Endothelial cell of umbilical vein (primary cell): Measurements from ENCODE around the gene FMR1NB. TPM values are rescaled to one million over a fixed set of nuclear protein-coding genes. Genes with fewer than 3 reads are reported as not detected.

Source experiments
- BruUV-seq: library from RNA; stranded (reverse); fragments of 400-500 nt; replicated peaks from 2 replicates; lab custom pipeline; 2021; lab: Mats Ljungman, UMichigan
- CTCF ChIA-PET: fragments of 300-600, 350-600 bp; sonication (Branson Sonifier 250); formaldehyde crosslinking; loops from one replicate; lab custom pipeline; 2021; ENCODE audit warnings: antibody characterized with exemption, inconsistent platforms; lab: Charles Lee
- POLR2A ChIA-PET: fragments of 300-600, 350-600 bp; sonication (Branson Sonifier 250); formaldehyde crosslinking; loops from one replicate; lab custom pipeline; 2021; ENCODE audit warnings: antibody characterized with exemption, inconsistent platforms; lab: Charles Lee
- DNase-seq: peaks from one replicate; pipeline ENCODE4 v3.0.0-alpha.2; 2011; ENCODE audit warnings: low read depth, low spot score
- FAIRE-seq: peaks from 2 replicates; lab custom pipeline; 2011; peaks lifted over from hg19 to GRCh38; lab: Jason Lieb, UNC
- H2AFZ ChIP-seq: 2 replicates; pipeline ENCODE4 v1.6.0; 2012; ENCODE audit warnings: low read depth, low read length, control low read depth, inconsistent platforms
- H3K27ac ChIP-seq: 2 replicates; pipeline ENCODE4 v1.5.1; 2011; ENCODE audit warnings: low read depth, mild to moderate bottlenecking, control low read depth, low read length, moderate library complexity; ENCODE audit not compliant: insufficient read depth
- H3K27me3 ChIP-seq, 2 experiments: 2 replicates each; pipeline versions ENCODE4 v1.6.0 to v1.6.1; 2011; ENCODE audit warnings: low read length in 2 of 2, mixed read lengths in 1 of 2; ENCODE audit not compliant: control insufficient read depth in 2 of 2, insufficient read depth in 2 of 2
- H3K36me3 ChIP-seq, 2 experiments: 2 replicates in 1 of 2; 3 replicates in 1 of 2; pipeline ENCODE4 v1.5.1; 2011; ENCODE audit warnings: low read length in 2 of 2, mild to moderate bottlenecking in 1 of 2, moderate library complexity in 1 of 2; ENCODE audit not compliant: control insufficient read depth in 2 of 2, insufficient read depth in 2 of 2; ENCODE audit errors: extremely low read depth in 1 of 2
- H3K4me1 ChIP-seq: 3 replicates; pipeline ENCODE4 v1.5.1; 2011; ENCODE audit warnings: mild to moderate bottlenecking, low read length; ENCODE audit not compliant: control insufficient read depth, insufficient read depth; ENCODE audit errors: extremely low read depth
- H3K4me2 ChIP-seq: 2 replicates; pipeline ENCODE4 v1.6.1; 2011; ENCODE audit warnings: low read length, control low read depth, mixed read lengths; ENCODE audit not compliant: insufficient read depth
- H3K4me3 ChIP-seq, 3 experiments: fragments of 200-600 bp in 1 of 3; sonication (generic), shearing (Covaris generic) in 1 of 3; replicated peaks in 1 of 3; 2 replicates each; pipeline ENCODE4 v1.5.1; 2011 to 2016; ENCODE audit warnings: control low read depth in 3 of 3, low read length in 3 of 3, mild to moderate bottlenecking in 2 of 3, inconsistent platforms in 1 of 3, low read depth in 1 of 3, moderate library complexity in 1 of 3; ENCODE audit not compliant: insufficient read depth in 1 of 3
- H3K79me2 ChIP-seq: 2 replicates; pipeline ENCODE4 v1.6.0; 2012; ENCODE audit warnings: low read length, inconsistent platforms; ENCODE audit not compliant: control insufficient read depth, insufficient read depth
- H3K9ac ChIP-seq: replicated peaks from 2 replicates; pipeline ENCODE3; 2011; ENCODE audit warnings: low read length, control low read depth; ENCODE audit not compliant: insufficient read depth; ENCODE audit errors: extremely low read depth
- H3K9me1 ChIP-seq: replicated peaks from 3 replicates; pipeline ENCODE4 v1.6.0; 2011; ENCODE audit warnings: mild to moderate bottlenecking, low read length; ENCODE audit not compliant: control insufficient read depth, insufficient read depth; ENCODE audit errors: extremely low read depth
- H3K9me3 ChIP-seq: replicated peaks from 2 replicates; pipeline ENCODE4 v1.5.1; 2012; ENCODE audit warnings: low read length, inconsistent platforms; ENCODE audit not compliant: control insufficient read depth, insufficient read depth
- H4K20me1 ChIP-seq: replicated peaks from 2 replicates; pipeline ENCODE3; 2011; ENCODE audit warnings: mild to moderate bottlenecking, low read length; ENCODE audit not compliant: control insufficient read depth, insufficient read depth; ENCODE audit errors: extremely low read depth
- CTCF ChIP-seq, 2 donors: IDR thresholded peaks; 1 replicate in 1 of 2; 2 replicates in 1 of 2; pipeline ENCODE4 v1.5.1; 2011; ENCODE audit warnings: low read length in 2 of 2, mild to moderate bottlenecking in 2 of 2, moderate library complexity in 2 of 2, control low read depth in 1 of 2, inconsistent platforms in 1 of 2, low read depth in 1 of 2; ENCODE audit not compliant: insufficient read depth in 1 of 2; ENCODE audit errors: extremely low read depth in 1 of 2
- EZH2 ChIP-seq: IDR thresholded peaks from 2 replicates; pipeline ENCODE4 v1.6.1; 2012; ENCODE audit warnings: borderline replicate concordance, low read depth, mild to moderate bottlenecking, moderate library complexity, low read length, inconsistent platforms; ENCODE audit not compliant: severe bottlenecking
- GATA2 ChIP-seq: IDR thresholded peaks from 2 replicates; pipeline ENCODE4 v1.7.0; 2011; ENCODE audit warnings: low read depth, mild to moderate bottlenecking, moderate library complexity, mixed read lengths, low read length; ENCODE audit not compliant: insufficient read length, insufficient read depth
- MYC ChIP-seq: IDR thresholded peaks from one replicate; pipeline ENCODE4 v1.6.1; 2011; ENCODE audit warnings: mild to moderate bottlenecking, low read depth, low read length
- POLR2A ChIP-seq: IDR thresholded peaks from 2 replicates; pipeline ENCODE4 v1.6.1; 2012; ENCODE audit warnings: low read depth, mild to moderate bottlenecking, control low read depth, low read length
- dilution Hi-C: fragments of 300-500 bp; cut with MboI; formaldehyde crosslinking; loops from one replicate; pipeline ENCODE4 v1.15.0; 2019; ENCODE audit warnings: low sequenced_read_pairs; ENCODE audit not compliant: extremely low pct_ligation_motif_present
- intact Hi-C: fragments of 100-400 bp; cut with micrococcal nuclease; formaldehyde crosslinking; loops from one replicate; pipeline ENCODE4 v1.10.0; 2022
- polyA plus RNA-seq, 4 experiments: library from polyadenylated mRNA; depleted of rRNA in 3 of 4; stranded (reverse) in 3 of 4; unstranded in 1 of 4; fragments of >200 nt; gene quantifications; 2 replicates each; pipeline versions ENCODE4 v1.2.1 to v1.2.3, GENCODE V29; 2011 to 2012; ENCODE audit warnings: missing spikeins in 1 of 4
- total RNA-seq: library from RNA; stranded (reverse); gene quantifications from 2 replicates; pipeline ENCODE4 v1.2.3, GENCODE V29; 2021

The FMR1NB gene
- total and polyA plus RNA-seq, 2 donors (not counting 3 experiments of a cell fraction or from before 2014, with no cell fraction given) = not detected

DNA sequence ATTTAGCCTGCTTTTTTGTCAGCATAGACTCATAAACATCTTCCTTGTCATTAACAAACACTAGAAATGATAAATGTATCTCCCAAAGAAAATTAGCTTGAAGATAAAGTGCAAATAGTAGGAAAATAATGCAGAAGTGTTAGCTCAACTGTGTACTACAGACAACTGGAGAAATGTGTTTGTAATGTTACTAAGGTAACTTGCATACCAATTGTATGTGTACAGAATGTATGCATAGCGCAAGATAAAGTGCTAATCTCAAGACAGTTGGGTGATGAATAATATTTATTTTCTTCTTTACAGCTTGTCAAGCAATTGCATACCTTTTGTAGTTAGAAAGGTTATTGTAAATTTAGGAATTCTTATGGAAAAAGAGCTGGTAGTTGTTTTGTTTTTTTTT, 47.3 kb upstream of the FMR1NB start:
- Histone ChIP-seq H3K4me3 (no peak overlapping the region), H3K9me3 (no peaks in the 10 kb centered on the region), H3K79me2 (no peaks in the 10 kb centered on the region), H3K9me1 (no peaks in the 10 kb centered on the region), H3K27me3 (no peaks in the 10 kb centered on the region), H3K4me2 (no peak overlapping the region), H4K20me1 (no peaks in the 10 kb centered on the region), H3K36me3 (no peaks in the 10 kb centered on the region), H3K27ac (no peak overlapping the region), H2AFZ (no peak overlapping the region), H3K9ac (no peak overlapping the region), H3K4me1 (no peaks in the 10 kb centered on the region)
- dilution Hi-C loops (no loop called here), intact Hi-C loops (no loop called here)
- no peak for DNase-seq
- ChIA-PET POLR2A (no interaction called here), CTCF (no interaction called here)
- no peak for FAIRE-seq
- TF ChIP-seq EZH2 (no peak), MYC (no peak)
- no TSS peak for BruUV-seq

DNA sequence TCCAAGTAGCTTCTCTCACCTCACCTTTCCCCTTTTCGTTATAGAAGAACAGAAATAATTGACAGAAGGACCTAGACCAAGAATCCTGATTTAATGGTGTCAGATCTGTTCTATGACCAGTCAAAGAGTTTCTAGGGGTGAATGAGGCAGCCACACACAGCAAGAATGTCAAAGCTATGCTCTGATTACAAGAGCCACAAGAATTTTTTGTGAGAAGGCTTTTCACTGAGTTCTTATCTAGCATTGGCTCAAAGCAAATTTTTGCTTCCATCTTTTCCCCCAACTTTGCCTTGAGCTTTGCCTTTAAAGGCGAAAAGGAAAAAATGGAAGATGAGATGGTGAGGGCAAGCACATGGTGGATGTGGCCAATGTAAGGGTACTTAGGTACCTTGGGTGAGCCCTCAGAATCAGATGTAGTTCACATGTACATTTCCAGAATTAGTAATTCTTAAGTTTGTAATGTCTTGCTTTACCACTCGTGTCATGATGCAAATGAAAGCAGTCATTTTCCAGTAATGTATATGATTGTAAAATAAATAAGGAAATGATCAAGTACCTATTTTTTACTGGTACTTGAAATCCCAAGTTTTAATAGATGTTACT, 45.9 kb upstream of the FMR1NB start:
- DNase-seq (no peak), FAIRE-seq (peak; percentile 44)
- TF ChIP-seq CTCF (IDR thresholded peaks at IDR 0.05; ENCODE audit: extremely low read depth in 1 of 2, insufficient read depth in 1 of 2, low read depth in 1 of 2, low read length in 2 of 2) (no peak), GATA2 (no peak), POLR2A (no peak), MYC (no peak)
- H3K27ac ChIP-seq = no peak overlapping the region
- no peaks in the 10 kb centered on the region for H3K36me3 ChIP-seq
- dilution Hi-C loops (no loop called here), intact Hi-C loops (no loop called here)
- no peaks in the 10 kb centered on the region for H4K20me1 ChIP-seq
- H3K9me3 ChIP-seq = no peaks in the 10 kb centered on the region
- BruUV-seq = no TSS peak
- H3K9ac ChIP-seq = no peak overlapping the region
- no peak overlapping the region for H3K4me3 ChIP-seq
- no peaks in the 10 kb centered on the region for H3K9me1 ChIP-seq
- POLR2A ChIA-PET = no interaction called here
- no peaks in the 10 kb centered on the region for H3K4me1 ChIP-seq
- CTCF ChIA-PET = no interaction called here
- H3K4me2 ChIP-seq = no peak overlapping the region
- H3K27me3 ChIP-seq = no peaks in the 10 kb centered on the region
- no peak overlapping the region for H2AFZ ChIP-seq
- no peaks in the 10 kb centered on the region for H3K79me2 ChIP-seq
